GM19372 (cell line): ENCODE measurements around the gene INA.

Experiments
- ATAC-seq: cut with Tn5 transposase; IDR thresholded peaks from one replicate; pipeline ENCODE4 v1.9.1; 2021; ENCODE audit warnings: mild to moderate bottlenecking, low read depth, moderate library complexity; ENCODE audit not compliant: unreplicated experiment

Gene INA

DNA sequence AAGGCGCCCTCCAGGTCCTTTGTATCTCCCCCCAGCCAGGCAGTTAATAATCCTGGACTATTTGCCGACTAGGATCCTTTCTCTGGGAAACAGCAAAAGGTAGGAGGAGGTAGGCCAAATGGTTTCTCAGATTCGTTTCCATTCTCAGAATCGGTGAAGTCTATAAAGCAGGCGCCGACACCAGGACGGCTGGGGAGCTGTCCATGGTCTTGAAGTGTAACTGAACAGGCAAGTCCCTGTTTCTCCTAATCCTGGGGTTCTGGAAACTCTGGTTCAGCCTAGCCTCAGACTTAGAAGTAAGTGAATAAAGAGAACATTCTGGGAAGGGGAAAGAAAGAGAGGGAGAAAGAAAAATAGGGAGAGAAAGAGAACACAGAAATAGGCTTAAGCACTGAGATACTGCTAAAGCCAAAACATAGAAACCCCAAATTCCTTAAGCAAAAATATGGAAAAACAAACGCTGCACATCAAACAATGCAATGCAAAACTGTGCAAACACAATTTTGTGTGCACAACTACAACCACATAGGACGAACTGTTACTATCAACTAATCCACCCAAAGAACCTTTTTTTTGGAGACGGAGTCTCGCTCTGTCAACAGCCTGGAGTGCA lies 11.1 kb upstream of the INA start:
- ATAC-seq = no peak

GRCh38 chr10:103273041-103273441 lies 3.9 kb upstream of the INA start:
- no peak for ATAC-seq

- no peak for ATAC-seq
These were observed 565 bp upstream of the INA start for GRCh38 chr10:103276251-103276895.

- ATAC-seq = no peak
These were observed 987 bp downstream of the INA start for GRCh38 chr10:103277713-103278536.

- ATAC-seq = no peak
These were observed 1.5 kb downstream of the INA start for GRCh38 chr10:103278537-103278823.

GRCh38 chr10:103278862-103279298 lies 1.9 kb downstream of the INA start:
- no peak for ATAC-seq

- ATAC-seq = no peak
These were observed 3.1 kb downstream of the INA start for GRCh38 chr10:103280031-103280430.

- no peak for ATAC-seq
These were observed 3.6 kb downstream of the INA start for GRCh38 chr10:103280506-103280905.

- no peak for ATAC-seq
These were observed 4.8 kb downstream of the INA start for GRCh38 chr10:103281753-103282152.

GRCh38 chr10:103282961-103283360 lies 6.0 kb downstream of the INA start:
- no peak for ATAC-seq

GRCh38 chr10:103284170-103284569 lies 7.2 kb downstream of the INA start:
- no peak for ATAC-seq

DNA sequence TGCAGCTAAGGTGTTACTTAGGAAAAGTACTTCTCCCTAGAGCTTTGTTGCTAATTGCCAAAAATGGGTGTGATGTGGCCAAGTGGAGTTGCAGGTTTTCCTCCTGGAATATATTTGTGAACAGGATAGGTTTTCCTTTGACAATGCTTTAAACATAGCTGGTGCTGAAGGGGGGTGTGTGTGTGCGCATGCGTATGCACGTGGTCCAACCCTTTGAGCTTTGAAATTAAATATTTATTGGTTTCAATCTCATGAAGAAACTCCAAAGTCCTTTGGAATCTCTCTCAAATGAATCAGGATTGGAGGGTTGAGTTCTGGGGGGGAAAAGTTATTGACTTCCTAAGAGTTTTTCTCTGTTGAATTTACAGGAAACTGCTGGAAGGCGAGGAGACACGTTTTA lies 11.1 kb downstream of the INA start:
- no peak for ATAC-seq

DNA sequence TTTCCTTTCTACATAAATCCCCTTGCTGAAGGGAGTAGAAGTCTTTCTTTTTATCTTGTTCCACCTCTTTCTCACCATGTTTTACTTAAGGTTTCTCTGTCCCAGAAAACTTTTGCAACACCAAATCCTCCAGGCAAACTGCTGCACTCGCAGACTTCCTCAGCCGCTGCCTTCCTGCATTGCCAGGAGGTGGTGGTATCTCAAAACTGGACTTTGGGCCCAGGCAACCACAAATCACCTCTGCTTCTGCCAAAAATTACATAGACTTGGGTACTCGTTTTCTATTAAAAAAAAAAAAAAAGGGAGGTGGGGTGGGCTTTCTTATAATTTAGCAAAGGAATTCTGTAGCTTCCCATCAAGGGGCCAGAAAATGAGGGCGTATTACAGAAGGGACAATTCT lies 14.7 kb downstream of the INA start:
- no peak for ATAC-seq

- ATAC-seq = no peak
These were observed 18.6 kb downstream of the INA start for GRCh38 chr10:103295374-103296015.

DNA sequence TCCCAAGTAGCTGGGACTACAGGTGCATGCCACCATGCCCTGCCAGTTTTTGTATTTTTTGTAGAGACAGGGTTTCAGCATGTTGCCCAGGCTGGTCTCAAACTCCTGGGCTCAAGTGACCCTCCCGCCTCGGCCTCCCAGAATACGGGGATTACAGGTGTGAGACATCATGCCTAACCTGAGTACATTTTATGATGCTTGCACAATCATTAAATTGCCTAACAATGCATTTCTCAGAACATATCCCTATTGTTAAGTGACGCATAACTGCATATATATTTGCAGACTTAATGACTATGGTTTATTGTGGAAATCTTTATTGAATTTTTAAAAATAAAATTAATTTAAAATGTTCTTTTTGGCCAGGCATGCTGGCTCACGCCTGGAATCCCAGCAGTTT lies 30.7 kb downstream of the INA start:
- no peak for ATAC-seq

DNA sequence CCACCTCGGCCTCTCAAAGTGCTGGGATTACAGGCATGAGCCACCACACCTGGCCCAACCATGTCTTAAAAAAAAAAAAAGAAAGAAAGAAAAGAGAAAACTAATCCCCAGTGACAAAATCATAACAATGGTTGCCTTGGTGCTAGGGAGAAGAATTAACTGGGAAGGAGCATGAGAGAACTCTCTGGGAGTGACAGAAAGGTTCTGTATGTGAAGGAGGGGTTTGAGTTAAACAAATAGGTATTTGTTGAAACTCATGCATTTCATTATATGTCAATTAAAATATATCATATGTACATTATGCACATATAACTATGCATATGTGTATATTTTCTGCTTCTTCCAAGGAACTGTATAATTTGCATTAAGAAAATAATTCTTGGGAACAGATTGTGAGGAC lies 33.3 kb downstream of the INA start:
- no peak for ATAC-seq

DNA sequence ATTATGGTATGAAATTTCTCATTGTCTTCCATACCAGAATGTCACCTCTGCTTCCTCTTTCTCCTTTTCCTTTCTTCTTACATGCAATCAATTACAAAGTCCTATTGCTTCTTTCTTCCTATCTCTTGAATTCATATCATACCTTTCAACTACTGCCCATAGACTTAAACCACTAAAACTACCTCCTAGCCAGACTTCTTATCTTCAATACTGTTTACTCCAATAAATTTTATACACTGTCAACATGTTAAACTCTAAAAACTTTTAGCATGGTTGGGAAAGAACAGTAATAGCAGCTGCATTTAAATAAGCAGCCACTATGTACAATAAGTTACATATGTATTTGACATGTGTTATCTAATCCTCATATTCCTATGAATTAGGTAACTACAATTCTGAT lies 39.1 kb downstream of the INA start:
- ATAC-seq = no peak

DNA sequence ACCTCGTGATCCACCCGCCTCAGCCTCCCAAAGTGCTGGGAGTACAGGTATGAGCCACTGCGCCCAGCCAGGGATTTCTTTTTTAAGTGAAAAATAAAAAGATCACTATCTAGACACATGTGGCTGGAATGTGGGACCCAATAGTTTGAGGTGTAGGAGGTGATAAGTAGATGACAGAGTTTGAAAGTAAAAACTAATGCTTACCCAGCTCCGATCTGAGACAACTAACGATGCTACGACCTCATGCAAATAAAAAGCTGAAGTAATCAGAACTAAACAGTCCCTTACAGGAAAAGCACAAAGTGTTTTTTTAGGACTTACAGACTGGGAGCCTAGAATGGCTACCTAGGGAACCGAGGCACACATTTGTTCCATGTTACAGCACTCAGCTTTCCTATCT lies 51.0 kb downstream of the INA start:
- ATAC-seq = no peak

GRCh38 chr10:103333934-103334520 lies 57.1 kb downstream of the INA start:
- ATAC-seq = no peak

GRCh38 chr10:103334567-103334966 lies 57.6 kb downstream of the INA start:
- ATAC-seq = no peak

- no peak for ATAC-seq
These were observed 59.4 kb downstream of the INA start for GRCh38 chr10:103336370-103336769.
